PC-9 (cell line): ENCODE data around the gene ITM2B.

Source experiments
- EZH2 ChIP-seq: fragments of 200-600 bp; sonication (generic); IDR thresholded peaks from 2 replicates; pipeline ENCODE4 v1.8.0; 2017; ENCODE audit warnings: antibody characterized with exemption, low read depth
- TF ChIP-seq, protein P1 (sequence below): fragments of 200-600 bp; sonication (generic); conservative IDR thresholded peaks from 2 replicates; pipeline ENCODE4 v1.6.1; 2017; ENCODE audit warnings: mixed run types, antibody characterized with exemption, mild to moderate bottlenecking, moderate library complexity

DNA sequence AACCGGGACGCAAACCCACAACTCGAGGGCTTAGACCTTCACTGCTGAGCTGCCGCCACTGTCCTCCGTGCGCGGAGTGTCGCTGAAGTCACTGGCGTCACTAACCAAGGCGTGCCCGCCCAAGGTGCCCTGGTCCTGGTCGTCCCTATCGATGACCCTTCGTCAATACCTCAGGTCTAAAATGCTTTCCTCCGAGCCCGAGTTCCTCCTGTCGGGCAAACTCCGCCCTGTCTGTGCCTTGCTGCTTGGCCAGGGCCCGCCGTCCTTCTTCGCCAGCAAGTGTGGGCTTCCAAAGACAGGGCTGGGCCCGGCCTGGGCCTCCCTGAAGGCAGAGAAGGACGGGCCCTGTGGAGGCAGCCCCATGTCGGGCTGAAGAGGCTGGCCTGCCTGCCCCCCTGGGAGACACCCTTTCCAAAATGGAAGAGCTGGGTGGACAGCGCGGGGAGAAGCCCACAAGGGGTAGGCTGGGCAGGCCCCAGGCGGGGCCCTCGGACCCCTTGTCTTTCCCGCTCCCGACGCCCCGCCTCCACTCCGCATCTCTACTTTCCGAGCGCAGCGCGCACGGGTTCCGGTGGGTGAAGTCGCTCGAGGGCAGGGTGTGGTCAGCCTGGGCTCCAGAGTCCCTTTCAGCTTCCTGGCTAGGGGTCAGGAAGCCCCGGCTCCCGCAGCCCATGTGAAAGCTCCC lies 84.0 kb downstream of the ITM2B start:
- TF ChIP-seq, protein P1, sequence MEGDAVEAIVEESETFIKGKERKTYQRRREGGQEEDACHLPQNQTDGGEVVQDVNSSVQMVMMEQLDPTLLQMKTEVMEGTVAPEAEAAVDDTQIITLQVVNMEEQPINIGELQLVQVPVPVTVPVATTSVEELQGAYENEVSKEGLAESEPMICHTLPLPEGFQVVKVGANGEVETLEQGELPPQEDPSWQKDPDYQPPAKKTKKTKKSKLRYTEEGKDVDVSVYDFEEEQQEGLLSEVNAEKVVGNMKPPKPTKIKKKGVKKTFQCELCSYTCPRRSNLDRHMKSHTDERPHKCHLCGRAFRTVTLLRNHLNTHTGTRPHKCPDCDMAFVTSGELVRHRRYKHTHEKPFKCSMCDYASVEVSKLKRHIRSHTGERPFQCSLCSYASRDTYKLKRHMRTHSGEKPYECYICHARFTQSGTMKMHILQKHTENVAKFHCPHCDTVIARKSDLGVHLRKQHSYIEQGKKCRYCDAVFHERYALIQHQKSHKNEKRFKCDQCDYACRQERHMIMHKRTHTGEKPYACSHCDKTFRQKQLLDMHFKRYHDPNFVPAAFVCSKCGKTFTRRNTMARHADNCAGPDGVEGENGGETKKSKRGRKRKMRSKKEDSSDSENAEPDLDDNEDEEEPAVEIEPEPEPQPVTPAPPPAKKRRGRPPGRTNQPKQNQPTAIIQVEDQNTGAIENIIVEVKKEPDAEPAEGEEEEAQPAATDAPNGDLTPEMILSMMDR = no peak
- no peak for TF ChIP-seq EZH2
